GM23338 (cell line): ENCODE measurements around the gene CYB5D1. TPM values are rescaled to one million over a fixed set of nuclear protein-coding genes. Genes with fewer than 3 reads are reported as not detected.

Source experiments
- ATAC-seq: fragments of 200-7000 bp; cut with Tn5 transposase; 3 replicates; pipeline ENCODE4 v1.9.1; 2020
- DNase-seq: peaks from one replicate; pipeline ENCODE4 v3.0.0-alpha.2; 2015; ENCODE audit warnings: low spot score
- H2AFZ ChIP-seq: fragments of 200-600 bp; sonication (generic); 2 replicates; pipeline ENCODE4 v1.8.0; 2016; ENCODE audit warnings: antibody characterized with exemption, mild to moderate bottlenecking, moderate library complexity
- H3F3A ChIP-seq: fragments of 200-600 bp; sonication (generic); replicated peaks from 2 replicates; pipeline ENCODE4 v1.8.0; 2017; ENCODE audit warnings: antibody characterized with exemption, mixed run types, low read depth
- H3K27ac ChIP-seq: fragments of 200-600 bp; sonication (generic); 2 replicates; pipeline ENCODE4 v1.6.1; 2016; ENCODE audit warnings: low read depth
- H3K27me3 ChIP-seq: fragments of 200-600 bp; sonication (generic); 2 replicates; pipeline ENCODE4 v1.8.0; 2016; ENCODE audit warnings: mild to moderate bottlenecking, mixed run types, moderate library complexity; ENCODE audit not compliant: insufficient read depth
- H3K36me3 ChIP-seq: fragments of 200-600 bp; sonication (generic); 2 replicates; pipeline ENCODE4 v1.8.0; 2016; ENCODE audit warnings: mild to moderate bottlenecking; ENCODE audit not compliant: insufficient read depth
- H3K4me1 ChIP-seq: fragments of 200-600 bp; sonication (generic); 2 replicates; pipeline ENCODE4 v1.8.0; 2016; ENCODE audit warnings: mild to moderate bottlenecking, moderate library complexity; ENCODE audit not compliant: insufficient read depth
- H3K4me2 ChIP-seq: fragments of 200-600 bp; sonication (generic); 2 replicates; pipeline ENCODE4 v1.7.1; 2017; ENCODE audit warnings: mixed run types
- H3K4me3 ChIP-seq: fragments of 200-600 bp; sonication (generic); 2 replicates; pipeline ENCODE4 v1.6.1; 2016; ENCODE audit warnings: mixed run types
- H3K79me2 ChIP-seq: fragments of 200-600 bp; sonication (generic); replicated peaks from 2 replicates; pipeline ENCODE4 v1.8.0; 2017; ENCODE audit warnings: mild to moderate bottlenecking; ENCODE audit not compliant: insufficient read depth
- H3K9me2 ChIP-seq: fragments of 200-600 bp; sonication (generic); 2 replicates; pipeline ENCODE4 v1.8.0; 2017; ENCODE audit not compliant: insufficient read depth
- H4K20me1 ChIP-seq: fragments of 200-600 bp; sonication (generic); replicated peaks from 2 replicates; pipeline ENCODE4 v1.8.0; 2017; ENCODE audit warnings: mild to moderate bottlenecking; ENCODE audit not compliant: insufficient read depth
- H3K27ac Mint-ChIP-seq: 2 replicates; pipeline ENCODE4 v1.8.0; 2020; ENCODE audit warnings: inconsistent platforms, mild to moderate bottlenecking, moderate library complexity, mixed read lengths
- H3K27me3 Mint-ChIP-seq: 3 replicates; pipeline ENCODE4 v1.8.0; 2022; ENCODE audit warnings: low read depth, mild to moderate bottlenecking, moderate library complexity, mixed read lengths, inconsistent platforms; ENCODE audit not compliant: insufficient read depth, poor library complexity
- H3K36me3 Mint-ChIP-seq: 3 replicates; pipeline ENCODE4 v1.8.0; 2021; ENCODE audit warnings: low read depth, mild to moderate bottlenecking, inconsistent platforms, moderate library complexity, mixed read lengths
- H3K4me1 Mint-ChIP-seq: 3 replicates; pipeline ENCODE4 v1.8.0; 2020; ENCODE audit warnings: mild to moderate bottlenecking, inconsistent platforms, mixed read lengths
- H3K4me3 Mint-ChIP-seq: 3 replicates; pipeline ENCODE4 v1.8.0; 2021; ENCODE audit warnings: moderate library complexity, mild to moderate bottlenecking, inconsistent platforms, mixed read lengths
- H3K9me3 Mint-ChIP-seq: 3 replicates; pipeline ENCODE4 v1.8.0; 2020; ENCODE audit warnings: moderate library complexity, mild to moderate bottlenecking, inconsistent platforms, mixed read lengths
- CREB1 ChIP-seq: fragments of 250-450 bp; sonication (Bioruptor Pico); IDR thresholded peaks from 2 replicates; pipeline ENCODE4 v1.5.0; 2020; ENCODE audit warnings: low read depth, mild to moderate bottlenecking, moderate library complexity
- CTCF ChIP-seq, 2 experiments: fragments of 200-600 bp in 1 of 2; sonication (generic) in 1 of 2; conservative IDR thresholded peaks; 2 replicates each; pipeline versions ENCODE4 v1.5.1 to v1.6.1; 2016 to 2017; ENCODE audit warnings: antibody characterized with exemption in 2 of 2, low read depth in 2 of 2, mild to moderate bottlenecking in 2 of 2, moderate library complexity in 1 of 2
- ETS1 ChIP-seq: IDR thresholded peaks from 2 replicates; pipeline ENCODE4 v1.6.1; 2016; ENCODE audit warnings: antibody characterized with exemption
- EZH2 ChIP-seq: fragments of 200-600 bp; sonication (generic); IDR thresholded peaks from one replicate; pipeline ENCODE4 v1.8.0; 2017; ENCODE audit warnings: antibody characterized with exemption, mild to moderate bottlenecking, low read depth; ENCODE audit not compliant: unreplicated experiment
- EZH2phosphoT487 ChIP-seq: fragments of 200-600 bp; sonication (generic); IDR thresholded peaks from one replicate; pipeline ENCODE4 v1.8.1; 2018; ENCODE audit warnings: antibody characterized with exemption; ENCODE audit not compliant: unreplicated experiment
- JUNB ChIP-seq: IDR thresholded peaks from one replicate; pipeline ENCODE4 v1.6.1; 2016; ENCODE audit warnings: antibody characterized with exemption; ENCODE audit not compliant: unreplicated experiment
- NANOG ChIP-seq: IDR thresholded peaks from 2 replicates; pipeline ENCODE4 v1.6.1; 2016; ENCODE audit warnings: antibody characterized with exemption, borderline replicate concordance
- STAT1 ChIP-seq: IDR thresholded peaks from one replicate; pipeline ENCODE4 v1.6.1; 2016; ENCODE audit warnings: antibody characterized with exemption; ENCODE audit not compliant: unreplicated experiment
- ZNF114 ChIP-seq: fragments of 250-450 bp; sonication (Bioruptor Pico); IDR thresholded peaks from 2 replicates; pipeline ENCODE4 v1.5.0; 2020; ENCODE audit warnings: mild to moderate bottlenecking, moderate library complexity
- ZNF462 ChIP-seq: fragments of 250-450 bp; sonication (Bioruptor Pico); IDR thresholded peaks from 2 replicates; pipeline ENCODE4 v1.5.0; 2020; ENCODE audit warnings: mild to moderate bottlenecking, moderate library complexity
- polyA plus RNA-seq: library from polyadenylated mRNA; unstranded; fragments of >200 nt; fragmentation: Nextera tagmentation; extraction: Ambion mirVana; gene quantifications from 2 replicates; pipeline ENCODE4 v1.2.1, GENCODE V29; 2016
- total RNA-seq: library from RNA; depleted of rRNA; stranded (reverse); fragments of >200 nt; shearing (Covaris generic); gene quantifications from 2 replicates; pipeline ENCODE4 v1.2.3, GENCODE V29; 2014

Gene CYB5D1
- total and polyA plus RNA-seq, 2 experiments from 2014 or later, result 3.5 to 8.4 TPM

GRCh38 chr17:7856811-7857712 lies 741 bp upstream of the CYB5D1 start, which contains the start of gene NAA38:
NAA38 (minus strand) TSS chr17:7857559; CDS start chr17:7857463, 96 bp downstream.
- DNase-seq (peak; percentile 100), ATAC-seq (peak; percentile 67)
- H3K9me3 Mint-ChIP-seq, result no peaks in the 10 kb centered on the region; the same call in 2 of the 3 replicates
- Histone ChIP-seq H3K4me3 (peak within 1 kb of the TSS; percentile 55), H3K27ac (peak within 1 kb of the TSS; percentile 65), H3F3A (peaks cover 20% of the 10 kb centered on the region; the same call in 1 of the 2 replicates), H3K4me1 (peaks cover 43% of the 10 kb centered on the region), H4K20me1 (peaks cover 10% of the 10 kb centered on the region), H2AFZ (peak within 1 kb of the TSS; percentile 30), H3K79me2 (peaks cover 7% of the 10 kb centered on the region), H3K27me3 (peaks cover 48% of the 10 kb centered on the region), H3K9me2 (no peaks in the 10 kb centered on the region), H3K4me2 (peak within 1 kb of the TSS; percentile 99), H3K36me3 (no peaks in the 10 kb centered on the region; the same call in 1 of the 2 replicates)
- peaks cover 13% of the 10 kb centered on the region for H3K27me3 Mint-ChIP-seq
- no peak within 1 kb of the TSS for H3K27ac Mint-ChIP-seq
- TF ChIP-seq NANOG, result no peak
- TF ChIP-seq CTCF (conservative IDR thresholded peaks at IDR 0.05; ENCODE audit: low read depth in 2 of 2), result peak in 1 of 2 experiments; percentile 45; a peak in 2 of 4 replicates
- no peak for TF ChIP-seq JUNB
- peak; percentile 53 for TF ChIP-seq CREB1 (CRISPR knock-in tag)
- TF ChIP-seq ETS1, result peak; percentile 87
- no peak for TF ChIP-seq ZNF114 (CRISPR knock-in tag)
- no peak for TF ChIP-seq ZNF462 (CRISPR knock-in tag)
- no peak for TF ChIP-seq STAT1
- no peak for TF ChIP-seq EZH2phosphoT487
- TF ChIP-seq EZH2, result peak; percentile 40
- no peaks in the 10 kb centered on the region; the same call in 1 of the 3 replicates for H3K36me3 Mint-ChIP-seq
- H3K4me1 Mint-ChIP-seq, result peaks cover 26% of the 10 kb centered on the region
- H3K4me3 Mint-ChIP-seq, result no peak within 1 kb of the TSS
